Measurements from ENCODE around the gene TRIM41. TPM values are rescaled to one million over a fixed set of nuclear protein-coding genes. Genes with fewer than 3 reads are reported as not detected.
A peak's percentile ranks its signal among the peaks of the same experiment; 100 is the strongest.
"Not testable (repeated sequence)": the region's sequence is repeated elsewhere in the genome, so short reads cannot be mapped to it uniquely, and the experiment has no call there.

TRIM41 gene
- total RNA-seq: 10 to 100 TPM; 27.0 to 30.7 TPM

- H3K27ac Mint-ChIP-seq: peak within 1 kb of the TSS; percentile 95
- H3K9me3 Mint-ChIP-seq (ENCODE audit: low read depth): no peaks in the 10 kb centered on the region
These were observed at the start of gene TRIM41 for GRCh38 chr5:181223058-181223728. TSS of gene TRIM41 (plus strand) at chr5:181223281. CDS start at chr5:181224000, 719 bp downstream.

GRCh38 chr5:181173420-181174342 lies 49.4 kb upstream of the TRIM41 start:
- H3K4me3 Mint-ChIP-seq: peak overlapping the region; percentile 77
- H3K4me1 Mint-ChIP-seq: peaks cover 47% of the 10 kb centered on the region
- H3K36me3 Mint-ChIP-seq (ENCODE audit: low read depth): no peaks in the 10 kb centered on the region
- CTCF ChIA-PET: interaction anchor here (0.6 to 4.4 kb wide), 11 partner anchors 10 to 693 kb away, joined by 3 to 36 read pairs (median 4); no protein-coding TSS in a partner anchor
- DNase-seq (peak; percentile 86), ATAC-seq (peak; percentile 80)
- peak overlapping the region; percentile 94 for H3K27ac Mint-ChIP-seq
- intact Hi-C loops (cut with DNase I, micrococcal nuclease): loop anchor here (1.0 to 5.0 kb wide), 5 partner anchors 12 to 371 kb away; partner anchors contain the start of gene MGAT1 (in 1 of the 2)
- POLR2A ChIA-PET: interaction anchor here (0.6 to 1.8 kb wide), 5 partner anchors 11 to 378 kb away, joined by 3 to 9 read pairs (median 4); no protein-coding TSS in a partner anchor
- H3K9me3 Mint-ChIP-seq (ENCODE audit: low read depth): no peaks in the 10 kb centered on the region
- peaks cover 19% of the 10 kb centered on the region for H3K27me3 Mint-ChIP-seq

More at GRCh38 chr5:181223058-181223728, at the start of gene TRIM41:
- DNase-seq (peak; percentile 98), ATAC-seq (peak; percentile 64)
- H3K4me3 Mint-ChIP-seq: peak within 1 kb of the TSS; percentile 87
- ChIA-PET CTCF (interaction anchor here (0.6 to 2.6 kb wide), 5 partner anchors 16 to 39 kb away, joined by 3 to 10 read pairs (median 5); no protein-coding TSS in a partner anchor), POLR2A (interaction anchor here (0.6 to 2.6 kb wide), 6 partner anchors 16 to 38 kb away, joined by 3 to 13 read pairs (median 8); partner anchors contain the start of genes RACK1 and TRIM52)
- intact Hi-C loops (cut with DNase I, micrococcal nuclease): loop anchor here (1.0 kb wide), 6 partner anchors 20 to 413 kb away; partner anchors contain the start of genes TRIM52 (in 2 of the 2), RACK1 (in 1 of the 2) and ZFP62 (in 1 of the 2)
- H3K27me3 Mint-ChIP-seq: no peaks in the 10 kb centered on the region
- H3K36me3 Mint-ChIP-seq (ENCODE audit: low read depth): peaks cover 11% of the 10 kb centered on the region
- peaks cover 56% of the 10 kb centered on the region for H3K4me1 Mint-ChIP-seq

- peaks cover 21% of the 10 kb centered on the region for H3K4me1 Mint-ChIP-seq
- no peak overlapping the region for H3K4me3 Mint-ChIP-seq
- no peak overlapping the region for H3K27ac Mint-ChIP-seq
- ChIA-PET POLR2A (no interaction called here), CTCF (interaction anchor here (0.7 kb wide), 1 partner anchor 107 kb away, joined by 4 read pairs; no protein-coding TSS in a partner anchor)
- H3K27me3 Mint-ChIP-seq: peaks cover 2% of the 10 kb centered on the region
- DNase-seq (no peak), ATAC-seq (no peak)
- no peaks in the 10 kb centered on the region for H3K36me3 Mint-ChIP-seq (ENCODE audit: low read depth)
- intact Hi-C loops (cut with DNase I, micrococcal nuclease): no loop called here
- no peaks in the 10 kb centered on the region for H3K9me3 Mint-ChIP-seq (ENCODE audit: low read depth)
These were observed 46.7 kb upstream of the TRIM41 start for GRCh38 chr5:181176254-181176952.

GRCh38 chr5:181177559-181177958 lies 45.5 kb upstream of the TRIM41 start:
- H3K9me3 Mint-ChIP-seq (ENCODE audit: low read depth); intact Hi-C loops (cut with DNase I, micrococcal nuclease); H3K36me3 Mint-ChIP-seq (ENCODE audit: low read depth); H3K27me3 Mint-ChIP-seq; ATAC-seq; H3K4me3 Mint-ChIP-seq; POLR2A ChIA-PET; CTCF ChIA-PET; DNase-seq; H3K27ac Mint-ChIP-seq: not testable (repeated sequence)
- peaks cover 17% of the 10 kb centered on the region for H3K4me1 Mint-ChIP-seq

GRCh38 chr5:181181650-181182565 lies 41.2 kb upstream of the TRIM41 start:
- Mint-ChIP-seq H3K4me1 (peaks cover 25% of the 10 kb centered on the region), H3K27me3 (no peaks in the 10 kb centered on the region), H3K27ac (no peak overlapping the region), H3K9me3 (ENCODE audit: low read depth) (no peaks in the 10 kb centered on the region), H3K4me3 (no peak overlapping the region), H3K36me3 (ENCODE audit: low read depth) (no peaks in the 10 kb centered on the region)
- intact Hi-C loops (cut with DNase I, micrococcal nuclease): no loop called here
- peak; percentile 63 for ATAC-seq
- POLR2A ChIA-PET: interaction anchor here (0.5 kb wide), 1 partner anchor 1326 kb away, joined by 4 read pairs; no protein-coding TSS in a partner anchor
- CTCF ChIA-PET: interaction anchor here (4.2 kb wide), 1 partner anchor 8 kb away, joined by 36 read pairs; no protein-coding TSS in a partner anchor
- peak; percentile 78 for DNase-seq

- intact Hi-C loops (cut with DNase I, micrococcal nuclease): no loop called here
- Mint-ChIP-seq H3K27ac (peak overlapping the region; percentile 70), H3K36me3 (ENCODE audit: low read depth) (no peaks in the 10 kb centered on the region), H3K4me1 (peaks cover 27% of the 10 kb centered on the region), H3K9me3 (ENCODE audit: low read depth) (no peaks in the 10 kb centered on the region), H3K4me3 (peak overlapping the region; percentile 62), H3K27me3 (no peaks in the 10 kb centered on the region)
- ChIA-PET POLR2A (interaction anchor here (0.5 kb wide), 1 partner anchor 1327 kb away, joined by 4 read pairs; no protein-coding TSS in a partner anchor), CTCF (interaction anchor here (4.2 kb wide), 1 partner anchor 9 kb away, joined by 36 read pairs; no protein-coding TSS in a partner anchor)
- DNase-seq (no peak), ATAC-seq (no peak)
These were observed 40.4 kb upstream of the TRIM41 start for GRCh38 chr5:181182651-181183050.

GRCh38 chr5:181184845-181185216 lies 38.2 kb upstream of the TRIM41 start:
- ChIA-PET POLR2A (interaction anchor here (0.6 to 1.6 kb wide), 4 partner anchors 12 to 77 kb away, joined by 3 to 9 read pairs (median 4); no protein-coding TSS in a partner anchor), CTCF (interaction anchor here (0.7 to 4.2 kb wide), 15 partner anchors 8 to 321 kb away, joined by 3 to 36 read pairs (median 5); partner anchors contain the start of genes TRIM41 and TRIM52)
- H3K36me3 Mint-ChIP-seq (ENCODE audit: low read depth): peaks cover 7% of the 10 kb centered on the region
- no peaks in the 10 kb centered on the region for H3K9me3 Mint-ChIP-seq (ENCODE audit: low read depth)
- no peaks in the 10 kb centered on the region for H3K27me3 Mint-ChIP-seq
- DNase-seq: no peak
- peak overlapping the region; percentile 93 for H3K27ac Mint-ChIP-seq
- peak overlapping the region; percentile 82 for H3K4me3 Mint-ChIP-seq
- ATAC-seq: no peak
- intact Hi-C loops (cut with DNase I, micrococcal nuclease): loop anchor here in 1 of 2 experiments (1.0 kb wide), 2 partner anchors 26 to 76 kb away; partner anchors contain the start of gene TRIM52
- peaks cover 37% of the 10 kb centered on the region for H3K4me1 Mint-ChIP-seq

- peaks cover 37% of the 10 kb centered on the region for H3K4me1 Mint-ChIP-seq
- intact Hi-C loops (cut with DNase I, micrococcal nuclease): no loop called here
- no peaks in the 10 kb centered on the region for H3K9me3 Mint-ChIP-seq (ENCODE audit: low read depth)
- peaks cover 7% of the 10 kb centered on the region for H3K36me3 Mint-ChIP-seq (ENCODE audit: low read depth)
- DNase-seq: no peak
- no peak for ATAC-seq
- ChIA-PET CTCF (interaction anchor here (0.7 to 4.2 kb wide), 8 partner anchors 7 to 364 kb away, joined by 3 to 36 read pairs (median 6); no protein-coding TSS in a partner anchor), POLR2A (no interaction called here)
- H3K27ac Mint-ChIP-seq: no peak overlapping the region
- H3K4me3 Mint-ChIP-seq: no peak overlapping the region
- H3K27me3 Mint-ChIP-seq: no peaks in the 10 kb centered on the region
These were observed 37.5 kb upstream of the TRIM41 start for GRCh38 chr5:181185560-181185959.

- Mint-ChIP-seq H3K27ac (no peak overlapping the region), H3K4me3 (no peak overlapping the region), H3K36me3 (ENCODE audit: low read depth) (peaks cover 8% of the 10 kb centered on the region), H3K4me1 (peaks cover 37% of the 10 kb centered on the region), H3K9me3 (ENCODE audit: low read depth) (no peaks in the 10 kb centered on the region), H3K27me3 (no peaks in the 10 kb centered on the region)
- POLR2A ChIA-PET: no interaction called here
- DNase-seq (no peak), ATAC-seq (no peak)
- intact Hi-C loops (cut with DNase I, micrococcal nuclease): no loop called here
- CTCF ChIA-PET: interaction anchor here (0.7 to 4.2 kb wide), 2 partner anchors 12 to 365 kb away, joined by 3 to 36 read pairs; no protein-coding TSS in a partner anchor
These were observed 37.1 kb upstream of the TRIM41 start for GRCh38 chr5:181186022-181186421.
